ENCODE data around the gene PAX7.

Gene PAX7

DNA sequence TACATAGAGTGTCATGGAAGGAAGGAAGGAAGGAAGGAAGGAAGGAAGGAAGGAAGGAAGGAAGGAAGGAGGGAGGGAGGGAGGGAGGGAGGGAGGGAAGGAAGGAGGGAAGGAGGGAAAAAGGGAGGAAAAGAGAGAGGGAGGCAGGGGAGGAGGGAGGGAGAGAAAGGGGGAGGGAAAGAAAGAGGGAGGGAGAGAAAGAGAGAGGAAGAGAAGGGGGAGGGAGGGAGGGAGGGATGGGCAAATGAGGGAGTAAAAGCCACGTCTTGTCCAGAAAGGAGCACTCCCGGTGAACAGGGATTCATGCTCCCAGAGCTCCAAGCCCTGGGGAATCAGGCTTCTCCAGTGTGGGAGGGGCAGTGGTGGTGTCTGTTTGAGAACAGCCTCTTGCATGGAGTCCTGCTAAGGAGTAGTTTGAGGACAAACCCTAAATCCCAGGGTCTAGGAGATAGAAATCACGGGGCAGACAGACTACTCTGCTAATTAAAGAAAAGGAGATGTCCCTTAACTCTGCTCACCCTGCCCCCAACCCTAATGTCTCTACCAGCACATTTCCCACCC is 157.3 kb downstream of the PAX7 start:
- in situ Hi-C loops (cut with MboI; ENCODE audit: low sequenced_read_pairs): no loop called here

DNA sequence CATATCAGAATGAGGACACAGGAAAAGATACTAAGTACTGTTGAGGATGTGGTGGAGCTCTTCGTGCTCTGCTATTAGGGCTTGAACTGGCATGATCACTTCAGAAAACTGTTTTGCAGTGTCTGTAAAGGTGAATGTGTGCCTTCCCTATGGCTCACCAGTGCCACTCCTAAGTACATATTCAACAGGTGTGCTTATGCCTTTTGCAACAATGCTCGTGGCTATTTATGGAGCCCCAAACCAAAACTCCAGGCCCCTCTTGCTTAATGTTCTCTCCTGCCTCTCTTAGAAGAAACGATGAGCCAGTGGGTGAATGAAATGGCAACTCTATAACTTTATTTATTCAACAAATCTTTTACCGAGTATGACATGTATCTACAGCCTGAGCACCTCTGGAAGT is 158.6 kb downstream of the PAX7 start:
- in situ Hi-C loops (cut with MboI; ENCODE audit: low sequenced_read_pairs): no loop called here

DNA sequence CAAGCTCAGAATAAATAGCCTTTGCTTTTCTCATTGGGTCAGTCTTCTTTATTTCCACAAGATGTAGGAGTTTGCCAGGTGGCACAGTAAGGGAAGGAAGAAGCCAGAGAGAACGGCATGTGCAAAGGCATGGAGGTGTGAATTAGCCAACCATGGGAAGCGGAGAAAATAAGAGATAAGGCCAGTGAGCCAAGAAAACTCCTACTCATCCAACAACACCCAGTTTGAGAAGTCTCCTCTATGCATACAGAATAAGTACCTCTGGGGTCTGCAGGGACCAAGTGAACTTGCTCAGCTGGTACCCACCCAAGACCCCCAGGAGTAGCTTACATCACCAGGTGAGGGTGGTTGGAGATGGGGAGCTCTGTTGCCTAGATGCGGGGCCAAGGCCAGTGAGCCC is 162.1 kb downstream of the PAX7 start:
- in situ Hi-C loops (cut with MboI; ENCODE audit: low sequenced_read_pairs): no loop called here

DNA sequence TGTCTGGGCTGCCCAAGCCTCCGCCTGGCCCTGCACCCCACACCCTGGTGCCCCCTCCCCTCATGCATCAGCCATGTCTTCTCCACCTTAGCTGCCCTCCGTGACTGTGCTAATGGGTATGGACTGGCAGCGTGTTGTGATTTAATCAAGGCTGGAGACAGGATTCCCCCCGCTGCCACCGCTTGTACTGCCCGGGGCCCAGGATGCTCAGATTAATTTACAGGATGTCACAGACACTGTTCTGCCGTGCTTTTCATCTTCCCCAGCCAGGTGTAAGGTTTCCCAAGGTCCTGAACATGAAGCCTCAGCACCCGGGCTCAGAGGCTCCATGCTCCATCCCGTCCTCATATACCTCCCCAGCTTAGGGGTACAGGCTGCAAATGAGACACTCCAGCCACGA is 162.5 kb downstream of the PAX7 start:
- in situ Hi-C loops (cut with MboI; ENCODE audit: low sequenced_read_pairs): no loop called here

DNA sequence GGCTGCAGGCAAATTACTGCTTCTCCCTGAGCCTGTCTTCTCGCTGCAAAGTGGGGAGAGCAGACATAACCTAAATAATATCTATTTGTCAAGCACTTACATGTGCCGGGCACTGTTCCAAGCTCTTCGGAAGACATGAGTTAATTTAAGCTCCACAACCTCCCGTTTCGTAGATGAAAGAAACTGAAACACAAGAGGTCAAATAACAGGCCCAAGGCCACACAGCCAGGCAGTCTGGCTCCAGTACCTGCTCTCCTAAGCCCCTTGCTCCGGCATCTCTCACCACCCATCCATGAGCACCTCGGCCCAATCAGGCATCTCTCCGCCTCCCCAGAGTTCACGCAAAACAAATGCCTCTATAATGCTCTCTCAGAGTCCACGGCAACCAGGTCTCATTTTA is 163.4 kb downstream of the PAX7 start:
- in situ Hi-C loops (cut with MboI; ENCODE audit: low sequenced_read_pairs): no loop called here

DNA sequence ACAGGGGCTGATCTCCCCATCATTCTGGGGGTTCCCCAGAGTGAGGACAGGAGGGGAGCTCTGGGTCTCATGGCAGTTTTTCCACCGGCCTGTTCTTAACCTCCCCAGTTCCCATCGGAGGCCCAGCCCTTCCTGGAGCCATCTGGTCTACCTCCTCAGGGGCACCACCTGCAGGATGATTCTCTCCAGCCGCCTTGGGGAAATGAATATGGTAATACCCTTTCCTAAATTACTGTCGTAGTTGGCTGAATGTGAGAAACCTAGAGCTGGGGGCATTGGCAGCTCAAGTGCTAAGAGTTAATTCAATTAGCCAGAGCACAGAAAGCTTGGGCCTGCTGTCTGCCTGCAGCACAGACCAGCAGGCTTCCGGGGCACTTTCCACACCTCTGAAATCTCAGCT is 163.9 kb downstream of the PAX7 start:
- in situ Hi-C loops (cut with MboI; ENCODE audit: low sequenced_read_pairs): no loop called here

DNA sequence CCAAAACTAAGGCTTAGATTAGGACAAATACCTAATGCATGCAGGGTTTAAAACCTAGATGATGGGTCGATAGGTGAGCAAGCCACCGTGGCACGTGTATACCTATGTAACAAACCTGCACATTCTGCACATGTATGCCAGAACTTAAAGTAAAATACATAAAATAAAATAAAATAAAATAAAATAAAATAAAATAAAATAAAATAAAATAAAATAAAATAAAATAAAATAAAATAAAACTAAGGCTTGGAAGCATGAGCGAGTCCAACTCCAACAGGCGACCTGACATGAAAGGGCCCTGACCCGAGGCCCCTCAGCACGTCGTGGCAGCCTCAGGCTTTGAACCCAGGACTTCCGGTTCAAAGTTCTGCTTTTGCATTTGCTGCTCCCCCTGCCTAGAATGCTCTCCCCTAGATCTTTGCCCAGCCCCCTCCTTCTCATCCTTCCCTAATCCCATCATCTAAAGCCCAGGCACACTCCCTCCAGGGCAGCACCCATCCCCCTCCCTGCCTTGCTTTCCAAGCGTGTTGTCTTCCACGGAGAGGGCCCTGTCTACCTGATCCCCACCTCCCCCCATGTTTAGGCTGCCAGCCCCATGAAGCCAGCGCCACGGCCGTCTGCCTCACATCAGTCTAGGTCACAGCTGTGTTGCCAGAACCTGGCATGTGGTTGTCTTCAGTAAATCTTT is 164.5 kb downstream of the PAX7 start:
- in situ Hi-C loops (cut with MboI; ENCODE audit: low sequenced_read_pairs): no loop called here

DNA sequence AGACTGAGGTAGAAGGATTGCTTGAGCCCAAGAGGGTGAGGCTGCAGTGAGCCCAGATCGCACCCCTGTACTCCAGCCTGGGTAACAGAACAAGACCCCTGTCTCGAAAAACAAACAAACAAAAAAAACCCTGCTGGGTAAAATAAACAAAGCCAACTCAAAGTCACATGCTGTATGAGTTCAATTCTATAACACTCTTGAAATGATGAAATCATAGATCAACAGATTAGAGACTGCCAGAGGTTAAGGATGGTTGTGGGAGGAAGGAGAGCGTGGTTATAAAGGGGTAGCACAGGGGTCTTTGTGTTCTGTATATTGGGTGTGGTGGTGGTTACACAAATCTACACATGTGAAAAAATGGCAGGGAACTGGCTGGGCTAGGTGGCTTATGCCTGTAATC is 166.3 kb downstream of the PAX7 start:
- in situ Hi-C loops (cut with MboI; ENCODE audit: low sequenced_read_pairs): no loop called here

Data from HL-60/S4 treated with phorbol 12-myristate 13-acetate at 8.2 ng/mL for 4 days and 3 days (cell line).